BJ (cell line): ENCODE data around the gene APOM. TPM values are rescaled to one million over a fixed set of nuclear protein-coding genes. Genes with fewer than 3 reads are reported as not detected.

Source experiments
- CTCF ChIA-PET: fragments of 350-600 bp; formaldehyde crosslinking; extraction: SDS; loops from one replicate; lab custom pipeline; 2021; ENCODE audit warnings: antibody characterized with exemption, inconsistent platforms; lab: Yijun Ruan, JAX
- POLR2A ChIA-PET: fragments of 300-600 bp; sonication (Branson Sonifier 250); formaldehyde crosslinking; extraction: SDS; loops from one replicate; lab custom pipeline; 2021; ENCODE audit warnings: antibody characterized with exemption; lab: Charles Lee
- DNase-seq: peaks from one replicate; pipeline ENCODE4 v3.0.0-alpha.2; 2011; ENCODE audit warnings: low read depth
- H3K27me3 ChIP-seq: 2 replicates; pipeline ENCODE4 v1.6.0; 2011; ENCODE audit warnings: low read length; ENCODE audit not compliant: control insufficient read depth, insufficient read depth
- H3K36me3 ChIP-seq: 2 replicates; pipeline ENCODE4 v1.5.1; 2011; ENCODE audit warnings: low read length; ENCODE audit not compliant: control insufficient read depth, insufficient read depth
- H3K4me3 ChIP-seq: 2 replicates; pipeline ENCODE4 v1.5.1; 2011; ENCODE audit warnings: low read depth, mild to moderate bottlenecking, control low read depth, low read length
- polyA plus RNA-seq: library from polyadenylated mRNA; depleted of rRNA; stranded (reverse); fragments of >200 nt; gene quantifications from 2 replicates; pipeline ENCODE4 v1.2.3, GENCODE V29; 2011
- TF ChIP-seq, protein P1 (sequence below): IDR thresholded peaks from 2 replicates; pipeline ENCODE4 v1.5.1; 2011; ENCODE audit warnings: low read depth, mild to moderate bottlenecking, control low read depth, inconsistent platforms, low read length, moderate library complexity; ENCODE audit not compliant: insufficient read depth

Gene APOM
- polyA plus RNA-seq, 1 experiment, result 4.8 TPM

DNA sequence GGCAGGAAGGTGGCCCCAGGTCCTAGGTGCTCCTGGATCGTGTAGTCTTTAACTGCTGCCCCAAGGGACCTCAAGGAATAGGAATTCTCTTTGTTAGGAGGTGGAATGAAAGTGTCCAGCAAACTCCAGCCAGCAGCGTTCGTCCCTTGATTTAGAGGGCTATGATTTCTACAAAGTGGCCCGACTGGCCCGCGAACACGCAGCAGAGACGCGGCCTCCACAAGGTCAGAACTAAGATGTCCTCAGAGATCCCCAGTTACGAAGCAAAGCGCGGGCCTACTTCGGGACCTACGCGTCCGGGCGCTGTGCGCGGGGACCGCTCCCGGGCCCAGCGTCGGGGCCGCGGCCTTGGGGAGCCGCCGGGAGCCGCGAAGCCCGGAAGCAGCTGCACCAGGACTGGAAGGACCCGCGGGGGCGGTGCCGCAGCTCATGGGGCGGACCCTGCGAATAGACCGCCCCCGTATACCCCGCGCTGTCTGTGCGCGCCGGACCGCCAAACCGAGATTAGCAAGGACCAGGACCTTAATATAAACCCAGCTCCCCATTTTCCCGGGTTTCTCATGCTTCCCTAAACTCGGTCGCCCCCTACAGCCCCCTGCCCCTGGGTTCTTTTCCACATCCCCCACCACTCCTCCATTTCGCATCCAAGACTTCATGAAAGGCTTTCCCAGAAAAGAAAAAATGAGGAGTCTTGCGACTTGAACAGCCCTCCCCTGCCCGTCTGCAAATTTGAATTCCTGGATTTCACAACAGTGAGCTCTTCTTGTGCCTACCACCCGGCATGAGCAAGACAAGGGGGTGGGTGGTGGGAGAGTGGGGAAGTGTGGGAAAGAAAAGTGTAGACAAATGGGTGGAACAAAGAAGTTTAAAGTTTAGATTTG is 4.9 kb downstream of the APOM start, which contains the start of gene C6orf47:
Gene C6orf47, minus strand, starts transcription at position 398 of the 881 bp plus-strand sequence. CDS start 831 bp downstream, outside the sequence.
- ChIA-PET CTCF (interaction anchor here (0.6 to 1.6 kb wide), 5 partner anchors 9 to 203 kb away, joined by 3 to 8 read pairs (median 4); partner anchors contain the start of genes ATP6V1G2 and BAG6), POLR2A (interaction anchor here (0.5 to 1.0 kb wide), 3 partner anchors 9 to 146 kb away, joined by 3 to 11 read pairs (median 3); partner anchors contain the start of gene LSM2)
- Histone ChIP-seq H3K27me3 (no peaks in the 10 kb centered on the region), H3K4me3 (peak within 1 kb of the TSS; percentile 59), H3K36me3 (peaks cover 8% of the 10 kb centered on the region)
- TF ChIP-seq, protein P1, sequence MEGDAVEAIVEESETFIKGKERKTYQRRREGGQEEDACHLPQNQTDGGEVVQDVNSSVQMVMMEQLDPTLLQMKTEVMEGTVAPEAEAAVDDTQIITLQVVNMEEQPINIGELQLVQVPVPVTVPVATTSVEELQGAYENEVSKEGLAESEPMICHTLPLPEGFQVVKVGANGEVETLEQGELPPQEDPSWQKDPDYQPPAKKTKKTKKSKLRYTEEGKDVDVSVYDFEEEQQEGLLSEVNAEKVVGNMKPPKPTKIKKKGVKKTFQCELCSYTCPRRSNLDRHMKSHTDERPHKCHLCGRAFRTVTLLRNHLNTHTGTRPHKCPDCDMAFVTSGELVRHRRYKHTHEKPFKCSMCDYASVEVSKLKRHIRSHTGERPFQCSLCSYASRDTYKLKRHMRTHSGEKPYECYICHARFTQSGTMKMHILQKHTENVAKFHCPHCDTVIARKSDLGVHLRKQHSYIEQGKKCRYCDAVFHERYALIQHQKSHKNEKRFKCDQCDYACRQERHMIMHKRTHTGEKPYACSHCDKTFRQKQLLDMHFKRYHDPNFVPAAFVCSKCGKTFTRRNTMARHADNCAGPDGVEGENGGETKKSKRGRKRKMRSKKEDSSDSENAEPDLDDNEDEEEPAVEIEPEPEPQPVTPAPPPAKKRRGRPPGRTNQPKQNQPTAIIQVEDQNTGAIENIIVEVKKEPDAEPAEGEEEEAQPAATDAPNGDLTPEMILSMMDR, result no peak
- DNase-seq, result no peak

GRCh38 chr6:31661262-31662123 is 5.8 kb downstream of the APOM start:
- Histone ChIP-seq H3K36me3 (peaks cover 7% of the 10 kb centered on the region), H3K27me3 (no peaks in the 10 kb centered on the region), H3K4me3 (peak overlapping the region; percentile 59; the same call in 1 of the 2 replicates)
- ChIA-PET CTCF (interaction anchor here (0.6 to 1.6 kb wide), 5 partner anchors 9 to 202 kb away, joined by 3 to 8 read pairs (median 4); partner anchors contain the start of genes ATP6V1G2 and BAG6), POLR2A (interaction anchor here (1.0 kb wide), 1 partner anchor 10 kb away, joined by 11 read pairs; no protein-coding TSS in a partner anchor)
- no peak for DNase-seq
- TF ChIP-seq, protein P1, result no peak

GRCh38 chr6:31662124-31662723 is 6.5 kb downstream of the APOM start:
- TF ChIP-seq, protein P1, result no peak
- Histone ChIP-seq H3K27me3 (no peaks in the 10 kb centered on the region), H3K36me3 (peaks cover 8% of the 10 kb centered on the region), H3K4me3 (no peak overlapping the region)
- CTCF ChIA-PET, result interaction anchor here (0.6 kb wide), 1 partner anchor 113 kb away, joined by 3 read pairs; no protein-coding TSS in a partner anchor
- DNase-seq, result no peak
- POLR2A ChIA-PET, result no interaction called here

DNA sequence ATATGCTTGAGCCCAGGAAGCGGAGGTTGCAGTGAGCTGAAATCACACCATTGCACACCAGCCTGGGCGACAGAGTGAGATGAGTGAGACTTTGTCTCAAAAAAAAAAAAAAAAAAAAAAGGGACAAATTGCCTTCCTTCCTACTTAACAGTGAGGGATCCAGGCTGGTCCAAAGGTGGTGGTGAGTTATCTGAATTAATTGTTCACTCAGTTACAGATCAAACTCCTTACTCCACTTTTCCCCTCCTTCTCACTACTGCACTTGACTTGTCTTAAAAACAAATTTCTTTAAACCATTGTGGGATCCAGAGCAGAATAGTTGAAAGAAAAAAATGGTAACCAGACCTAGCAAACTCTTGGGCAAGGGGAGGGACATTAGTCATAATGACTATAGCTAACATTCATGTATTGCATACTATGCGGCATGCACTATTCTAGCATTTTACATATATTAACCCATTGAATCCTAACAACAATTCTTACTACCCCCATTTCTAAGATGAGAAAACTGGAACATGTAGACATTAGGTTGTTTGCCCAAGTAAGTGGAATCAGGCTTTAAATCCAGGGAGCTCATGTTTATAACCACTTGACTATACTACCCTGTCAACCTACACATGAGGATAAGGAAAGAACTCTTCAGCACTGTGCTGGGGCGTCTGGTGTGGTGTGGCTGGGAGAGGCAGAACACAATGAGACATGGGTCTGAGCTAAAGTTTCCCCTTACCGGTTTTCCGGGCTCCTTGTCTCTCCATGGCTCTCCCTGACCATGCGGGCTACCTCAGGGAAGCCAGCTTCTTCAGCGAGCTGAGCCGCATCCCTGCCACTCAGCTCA is 7.6 kb downstream of the APOM start:
- H3K27me3 ChIP-seq, result no peaks in the 10 kb centered on the region
- CTCF ChIA-PET, result interaction anchor here (0.6 to 1.5 kb wide), 8 partner anchors 10 to 170 kb away, joined by 3 to 5 read pairs (median 3); partner anchors contain the start of genes ATP6V1G2, BAG6 and DDAH2
- no peak for DNase-seq
- H3K36me3 ChIP-seq, result peaks cover 18% of the 10 kb centered on the region
- POLR2A ChIA-PET, result interaction anchor here (0.6 to 1.1 kb wide), 2 partner anchors 11 to 264 kb away, joined by 3 read pairs; partner anchors contain the start of genes BAG6 and C2
- H3K4me3 ChIP-seq, result peak overlapping the region; percentile 91
- TF ChIP-seq, protein P1, result no peak
